Heart left ventricle (tissue), 16 donors: ENCODE data around the gene JPH3. TPM values are rescaled to one million over a fixed set of nuclear protein-coding genes. Genes with fewer than 3 reads are reported as not detected.
A peak's percentile ranks its signal among the peaks of the same experiment; 100 is the strongest.

ENCODE experiments used
- ATAC-seq, 4 donors: fragments of 200-7000 bp; cut with Tn5 transposase; one replicate each; pipeline ENCODE4 v1.9.1; 2020 to 2022; ENCODE audit warnings: moderate library complexity in 4 of 4, mild to moderate bottlenecking in 3 of 4, moderate number of reproducible peaks in 1 of 4
- DNase-seq, 5 donors: peaks; one replicate each; pipeline ENCODE4 v3.0.0-alpha.2; 2020
- H3K27ac ChIP-seq, 12 donors: fragments of 200-600 bp; sonication (generic) in 4 of 12; one replicate each; pipeline versions ENCODE4 v1.5.0 to v1.8.0; 2016 to 2022; ENCODE audit warnings: mild to moderate bottlenecking in 2 of 12
- H3K27me3 ChIP-seq, 9 donors: fragments of 200-600 bp; sonication (generic) in 2 of 9; one replicate each; pipeline versions ENCODE4 v1.5.1 to v1.8.0; 2016 to 2022; ENCODE audit warnings: mild to moderate bottlenecking in 3 of 9
- H3K36me3 ChIP-seq, 9 donors: fragments of 200-600 bp; sonication (generic) in 2 of 9; one replicate each; pipeline versions ENCODE4 v1.5.0 to v1.8.0; 2018 to 2022; ENCODE audit warnings: mild to moderate bottlenecking in 2 of 9
- H3K4me1 ChIP-seq, 12 donors: fragments of 200-600 bp; sonication (generic) in 4 of 12; one replicate each; pipeline versions ENCODE4 v1.5.0 to v1.8.0; 2016 to 2022; ENCODE audit warnings: mild to moderate bottlenecking in 3 of 12
- H3K4me3 ChIP-seq, 12 donors: fragments of 200-600 bp; sonication (generic) in 4 of 12; one replicate each; pipeline versions ENCODE4 v1.5.0 to v1.8.0; 2017 to 2022; ENCODE audit warnings: mild to moderate bottlenecking in 9 of 12, moderate library complexity in 4 of 12
- H3K9me3 ChIP-seq, 12 donors: fragments of 200-600 bp; sonication (generic) in 4 of 12; one replicate each; pipeline versions ENCODE4 v1.5.0 to v1.8.0; 2016 to 2022; ENCODE audit warnings: mild to moderate bottlenecking in 1 of 12
- CTCF ChIP-seq, 12 donors: fragments of 200-600 bp; sonication (generic) in 4 of 12; IDR thresholded peaks; one replicate each; pipeline versions ENCODE4 v1.5.0 to v1.8.0; 2018 to 2022; ENCODE audit warnings: antibody characterized with exemption in 12 of 12, mild to moderate bottlenecking in 5 of 12
- POLR2A ChIP-seq, 2 donors: fragments of 450-650 bp; IDR thresholded peaks; one replicate each; pipeline ENCODE4 v1.6.1; 2017; ENCODE audit warnings: antibody characterized with exemption in 2 of 2, mild to moderate bottlenecking in 2 of 2, moderate library complexity in 2 of 2
- WGBS, 4 donors: extraction: QIAGEN DNeasy Blood & Tissue Kit in 2 of 4; methylation state at CpG; one replicate each; pipeline versions ENCODE4 v1.1.5 to v1.1.7; 2013 to 2018; 5-methylcytosine and 5-hydroxymethylcytosine counted together
- intact Hi-C, 10 donors: fragments of 100-400 bp; cut with DNase I; formaldehyde crosslinking; loops; one replicate each; pipeline versions ENCODE4 v1.11.1 to v1.14.2; 2022
- polyA plus RNA-seq, 2 donors: library from polyadenylated mRNA; stranded (reverse); fragments of 200-250 nt; gene quantifications; one replicate each; pipeline ENCODE4 v1.2.3, GENCODE V29; 2013
- total RNA-seq, 9 donors: library from RNA; depleted of rRNA in 2 of 9; stranded (reverse); fragments of >200 nt in 2 of 9; fragmentation: NEBNext Ultra II Directional in 3 of 9; extraction: Animal tissue kit (Norgen Biotek cat#: 25700) in 3 of 9; gene quantifications; one replicate each; pipeline versions ENCODE4 v1.1.0 to v1.2.4, GENCODE V29; 2016 to 2023
- donor health status: ischemic (EF 13 %, LVEDD 7.1; RV severe dilation, severe dysfunction).
- donor health status: healthy with polysubstance abuse.
- donor health status: DM: no; HTN: yes; CAD: no.
- donor health status: DM: no; HTN: no; CAD: no.
- donor health status: ischemic (EF 25% LVEDD 6.9; RV normal size, moderate dysfunction).
- donor health status: ischemic (EF 25% LVEDD 5.7; RV mildly dilated, moderate dysfunction).
- donor health status: healthy.
- donor health status: DM: yes; HTN: yes; CAD: no.
- donor health status: ischemic (EF 35%, LVEDD 5.7; RV mildly dilated, moderate dysfunction).
- donor health status: nonischemic (EF 11% LVEDD 7.7; RV severe dilation, severe dysfunction).
- donor health status: DM: yes; HTN: yes; CAD: no.
- donor health status: PGD.
- donor health status: ischemic (EF 29% LVEDD 5.4; RV normal size, mild dysfunction).
- donor health status: nonischemic (EF 23%, LVEDD 6.1; RV moderate dilation, normal function).

JPH3 gene
- total and polyA plus RNA-seq, 11 donors: 0.03 to 0.58 (median 0.21) TPM; not detected in 7

DNA sequence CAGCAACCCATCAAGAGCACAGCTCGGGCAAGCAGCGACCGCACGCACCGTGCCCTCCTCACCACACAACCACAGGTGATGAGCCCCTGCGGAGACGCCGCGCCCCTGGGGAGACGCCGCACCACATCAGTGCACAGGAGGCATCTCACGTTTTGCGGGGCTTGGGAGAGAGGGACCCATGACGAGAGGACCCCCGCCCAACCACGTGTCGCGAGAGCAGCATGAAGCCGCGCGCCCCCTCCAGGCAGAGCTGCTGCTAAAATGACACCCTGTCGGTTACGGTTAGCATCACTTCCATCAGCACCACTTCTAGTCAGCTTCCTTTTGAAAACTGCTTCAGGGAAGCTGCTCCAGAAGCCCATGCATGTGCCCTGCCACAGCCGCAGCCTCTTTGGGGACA, 118.1 kb downstream of the JPH3 start:
- peaks cover 0 to 34% (median 13%) of the 10 kb centered on the region in 9 donors for H3K36me3 ChIP-seq
- intact Hi-C loops: no loop called here

DNA sequence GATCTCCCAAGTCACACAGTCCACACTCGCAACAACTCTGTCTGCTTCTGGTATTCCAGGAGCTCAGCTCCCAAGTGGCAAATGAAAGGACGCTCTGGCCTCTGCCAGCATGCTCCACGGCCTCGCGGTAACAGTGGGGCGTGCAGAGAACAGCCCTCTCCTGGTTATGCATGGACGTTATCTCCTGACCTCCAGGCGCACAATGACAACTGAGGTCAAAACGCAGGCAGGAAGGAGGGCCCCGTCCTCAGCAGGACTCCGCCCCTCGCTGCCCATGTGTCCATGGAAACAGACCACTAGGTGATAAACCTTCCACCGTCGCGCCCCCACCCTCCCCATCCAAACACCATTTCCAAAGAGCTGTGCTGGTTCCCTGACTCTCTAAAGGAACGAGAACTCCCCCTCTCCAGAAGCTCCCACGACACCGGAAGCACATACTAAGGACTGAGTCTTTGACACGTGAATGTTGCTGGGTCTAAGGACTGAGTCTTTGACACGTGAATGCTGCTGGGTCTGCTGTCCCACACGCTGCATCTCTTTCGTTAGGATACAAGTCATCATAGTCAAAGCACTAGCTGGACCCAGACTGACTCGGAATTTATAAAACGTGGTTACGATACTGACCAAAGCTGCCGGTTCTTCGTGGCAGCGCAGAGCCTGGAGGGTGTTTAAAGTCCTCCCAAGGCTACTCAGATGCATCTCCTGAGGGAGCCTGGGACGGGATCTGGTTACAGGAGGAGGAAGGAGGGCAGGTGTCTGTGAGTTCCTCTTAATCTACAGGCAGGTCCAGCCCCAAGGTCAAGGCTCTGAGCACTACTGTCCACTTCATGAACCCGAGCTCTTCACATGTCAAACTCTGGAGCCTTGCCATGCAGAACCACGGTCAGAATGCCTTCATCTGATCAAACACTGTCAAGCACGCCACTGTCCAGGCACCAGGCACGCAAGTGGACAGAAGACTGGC, 119.6 kb downstream of the JPH3 start:
- Histone ChIP-seq H3K27me3 (no peaks in the 10 kb centered on the region), H3K4me1 (peaks cover 0 to 12% (median 0%) of the 10 kb centered on the region in 12 donors), H3K4me3 (no peak overlapping the region), H3K9me3 (no peaks in the 10 kb centered on the region), H3K27ac (no peak overlapping the region), H3K36me3 (peaks cover 0 to 24% (median 7%) of the 10 kb centered on the region in 9 donors)
- DNase-seq (no peak), ATAC-seq (no peak)
- no peak for TF ChIP-seq POLR2A (IDR thresholded peaks at IDR 0.05)
- no peak for TF ChIP-seq CTCF (IDR thresholded peaks at IDR 0.05)
- intact Hi-C loops: no loop called here
- 87 to 90% (median 88%) methylated on average over 30 to 33 of the region's 33 CpGs for WGBS, 4 donors

More for the DNA sequence above, 118.1 kb downstream of the JPH3 start:
- ATAC-seq: no peak
- TF ChIP-seq POLR2A (IDR thresholded peaks at IDR 0.05) (no peak), CTCF (IDR thresholded peaks at IDR 0.05) (no peak)
- Histone ChIP-seq H3K4me1 (peaks cover 0 to 12% (median 0%) of the 10 kb centered on the region in 12 donors), H3K4me3 (no peak overlapping the region), H3K9me3 (no peaks in the 10 kb centered on the region), H3K27me3 (no peaks in the 10 kb centered on the region), H3K27ac (no peak overlapping the region)
- WGBS, 4 donors: 95 to 99% (median 97%) methylated on average over 14 to 24 of the region's 24 CpGs
- DNase-seq: no peak

- Histone ChIP-seq H3K4me1 (peaks cover 0 to 12% (median 0%) of the 10 kb centered on the region in 12 donors), H3K4me3 (no peak overlapping the region), H3K27me3 (no peaks in the 10 kb centered on the region), H3K9me3 (no peaks in the 10 kb centered on the region), H3K36me3 (peaks cover 0 to 31% (median 6%) of the 10 kb centered on the region in 9 donors), H3K27ac (no peak overlapping the region)
- peak in 3 of 4 donors; percentile 28 to 45 (median 43) for ATAC-seq
- intact Hi-C loops: no loop called here
- 90 to 96% (median 93%) methylated on average over 16 to 19 of the region's 19 CpGs for WGBS, 4 donors
- DNase-seq: no peak
- no peak for TF ChIP-seq CTCF (IDR thresholded peaks at IDR 0.05)
- no peak for TF ChIP-seq POLR2A (IDR thresholded peaks at IDR 0.05)
These were observed 120.4 kb downstream of the JPH3 start for GRCh38 chr16:87722590-87723225.

DNA sequence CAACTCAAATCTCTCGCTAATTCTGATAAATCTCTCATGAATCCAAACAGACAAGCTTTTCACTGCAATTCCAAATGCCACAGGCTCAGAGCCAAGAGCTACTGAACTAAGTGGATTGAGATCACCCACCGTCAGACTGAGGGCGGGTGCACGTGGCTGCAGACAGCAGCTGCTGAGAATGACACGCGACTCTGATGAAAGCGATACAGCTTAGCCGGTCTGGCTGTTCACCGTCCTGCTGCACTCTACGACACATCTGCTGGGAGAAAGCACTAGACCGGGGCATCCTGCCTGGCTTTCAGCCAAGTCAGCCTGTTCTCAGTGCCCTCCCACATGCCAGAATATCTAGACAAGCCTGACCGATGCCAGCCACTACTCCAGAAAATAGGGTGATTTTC, 120.9 kb downstream of the JPH3 start:
- H3K9me3 ChIP-seq: no peaks in the 10 kb centered on the region
- H3K27me3 ChIP-seq: no peaks in the 10 kb centered on the region
- DNase-seq (peak in 4 of 5 donors; percentile 58 to 77 (median 72)), ATAC-seq (peak; percentile 59 to 91 (median 84))
- WGBS, 4 donors: 18 to 35% (median 25%) methylated on average over 6 to 12 of the region's 12 CpGs
- H3K27ac ChIP-seq: no peak overlapping the region
- intact Hi-C loops: no loop called here
- peaks cover 0 to 35% (median 8%) of the 10 kb centered on the region in 9 donors for H3K36me3 ChIP-seq
- peaks cover 0 to 12% (median 0%) of the 10 kb centered on the region in 12 donors for H3K4me1 ChIP-seq
- TF ChIP-seq POLR2A (IDR thresholded peaks at IDR 0.05) (no peak), CTCF (IDR thresholded peaks at IDR 0.05) (no peak)
- no peak overlapping the region for H3K4me3 ChIP-seq
